GM12801 (cell line): ENCODE data around the gene CEP250.

Experiments used
- TF ChIP-seq, protein P1 (sequence below): IDR thresholded peaks from one replicate; pipeline ENCODE4 v1.5.1; 2011; ENCODE audit warnings: control low read depth; ENCODE audit not compliant: insufficient read length; ENCODE audit errors: extremely low read depth

Gene CEP250

DNA sequence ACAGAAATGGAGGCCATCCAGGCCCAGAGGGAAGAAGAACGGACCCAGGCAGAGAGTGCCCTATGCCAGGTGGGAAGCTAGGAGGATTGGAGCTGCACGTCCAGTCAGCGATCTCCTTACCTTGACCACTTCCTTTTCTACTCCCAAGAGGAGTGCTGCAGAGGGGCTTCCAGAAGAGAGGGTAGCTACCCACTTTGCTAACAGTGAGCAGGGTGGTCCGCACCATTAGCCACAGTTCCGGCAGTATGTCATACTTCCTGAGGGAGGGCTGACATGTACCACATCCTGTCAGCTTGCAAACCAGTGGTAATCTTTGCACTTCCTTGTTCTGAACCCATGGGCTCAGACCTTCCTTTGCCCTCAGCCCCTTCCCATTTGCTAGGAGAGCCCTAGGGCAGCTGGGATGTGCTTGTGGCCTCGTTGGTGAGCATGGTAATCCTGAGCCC is 35.4 kb downstream of the CEP250 start:
- TF ChIP-seq, protein P1, sequence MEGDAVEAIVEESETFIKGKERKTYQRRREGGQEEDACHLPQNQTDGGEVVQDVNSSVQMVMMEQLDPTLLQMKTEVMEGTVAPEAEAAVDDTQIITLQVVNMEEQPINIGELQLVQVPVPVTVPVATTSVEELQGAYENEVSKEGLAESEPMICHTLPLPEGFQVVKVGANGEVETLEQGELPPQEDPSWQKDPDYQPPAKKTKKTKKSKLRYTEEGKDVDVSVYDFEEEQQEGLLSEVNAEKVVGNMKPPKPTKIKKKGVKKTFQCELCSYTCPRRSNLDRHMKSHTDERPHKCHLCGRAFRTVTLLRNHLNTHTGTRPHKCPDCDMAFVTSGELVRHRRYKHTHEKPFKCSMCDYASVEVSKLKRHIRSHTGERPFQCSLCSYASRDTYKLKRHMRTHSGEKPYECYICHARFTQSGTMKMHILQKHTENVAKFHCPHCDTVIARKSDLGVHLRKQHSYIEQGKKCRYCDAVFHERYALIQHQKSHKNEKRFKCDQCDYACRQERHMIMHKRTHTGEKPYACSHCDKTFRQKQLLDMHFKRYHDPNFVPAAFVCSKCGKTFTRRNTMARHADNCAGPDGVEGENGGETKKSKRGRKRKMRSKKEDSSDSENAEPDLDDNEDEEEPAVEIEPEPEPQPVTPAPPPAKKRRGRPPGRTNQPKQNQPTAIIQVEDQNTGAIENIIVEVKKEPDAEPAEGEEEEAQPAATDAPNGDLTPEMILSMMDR: no peak

DNA sequence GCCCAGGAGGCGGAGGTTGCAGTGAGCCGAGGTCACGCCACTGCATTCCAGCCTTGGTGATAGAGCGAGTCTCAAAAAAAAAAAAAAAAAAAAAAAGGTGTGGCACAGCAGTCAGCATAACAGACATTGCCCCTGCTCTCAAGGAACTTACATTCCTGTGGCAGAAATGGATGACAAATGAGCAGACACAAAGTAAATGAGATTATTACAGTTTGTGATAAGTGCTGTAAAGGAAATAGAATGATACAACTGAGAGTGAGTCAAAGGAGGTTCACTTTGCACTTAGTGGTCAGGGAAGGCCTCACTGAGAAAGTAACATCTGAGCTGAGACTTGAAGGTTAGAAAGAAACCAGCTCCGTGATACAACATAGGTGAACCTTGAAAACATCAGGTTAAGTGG is 36.4 kb downstream of the CEP250 start:
- TF ChIP-seq, protein P1: no peak

DNA sequence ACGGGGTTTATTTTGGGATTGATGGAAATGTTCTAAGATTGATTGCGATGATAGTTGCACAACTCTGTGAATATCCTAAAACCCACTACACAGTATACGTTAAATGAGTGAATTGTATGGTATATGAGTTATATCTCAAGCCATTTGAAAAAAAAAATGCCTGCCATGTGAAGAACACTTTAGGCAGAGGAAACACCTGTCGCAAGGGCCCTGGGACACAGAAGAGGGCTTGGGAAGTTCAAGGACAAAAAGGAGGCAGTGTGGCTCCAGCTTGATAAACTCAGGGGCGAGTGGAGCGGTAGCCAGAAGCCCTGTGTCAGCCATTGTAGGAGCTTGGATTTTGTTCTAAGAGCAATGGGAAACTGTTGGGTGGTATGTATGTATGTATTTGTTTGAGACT is 37.0 kb downstream of the CEP250 start:
- TF ChIP-seq, protein P1: no peak

DNA sequence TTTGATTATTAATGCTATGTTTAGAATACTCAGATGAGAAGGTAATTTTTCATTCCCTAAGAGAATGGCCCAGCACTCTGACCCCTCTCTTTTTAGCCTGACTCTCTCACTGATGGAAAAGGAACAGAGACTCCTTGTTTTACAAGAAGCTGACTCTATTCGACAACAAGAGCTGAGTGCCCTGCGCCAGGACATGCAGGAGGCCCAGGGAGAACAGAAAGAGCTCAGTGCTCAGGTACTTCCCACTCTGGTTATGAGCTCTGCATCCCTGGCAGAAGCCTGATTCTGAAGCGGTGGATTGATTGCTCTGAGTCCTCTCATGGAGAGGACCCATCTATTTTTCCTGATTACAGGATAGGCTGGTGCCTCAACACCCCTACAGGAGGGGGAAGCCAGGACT is 41.1 kb downstream of the CEP250 start:
- TF ChIP-seq, protein P1: no peak

DNA sequence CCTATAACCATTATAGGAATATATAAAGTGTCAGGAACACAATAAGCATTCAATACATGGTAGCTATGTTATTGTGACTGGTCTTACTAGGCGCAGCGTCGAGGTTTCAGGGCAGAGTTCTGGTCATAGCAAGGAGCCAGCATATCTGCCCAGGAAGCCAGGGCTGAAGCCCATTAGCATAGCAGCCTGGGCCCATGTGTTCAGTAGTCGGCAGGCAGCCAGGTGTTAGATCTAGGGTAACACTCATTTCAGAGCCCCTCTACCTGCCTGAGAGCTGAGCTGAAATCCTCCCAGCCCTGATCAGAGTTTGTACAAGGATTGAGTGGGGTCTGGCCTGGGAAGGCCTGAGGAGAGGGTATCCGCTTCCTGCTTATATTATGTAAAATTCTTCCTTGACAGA is 41.9 kb downstream of the CEP250 start:
- TF ChIP-seq, protein P1: no peak

DNA sequence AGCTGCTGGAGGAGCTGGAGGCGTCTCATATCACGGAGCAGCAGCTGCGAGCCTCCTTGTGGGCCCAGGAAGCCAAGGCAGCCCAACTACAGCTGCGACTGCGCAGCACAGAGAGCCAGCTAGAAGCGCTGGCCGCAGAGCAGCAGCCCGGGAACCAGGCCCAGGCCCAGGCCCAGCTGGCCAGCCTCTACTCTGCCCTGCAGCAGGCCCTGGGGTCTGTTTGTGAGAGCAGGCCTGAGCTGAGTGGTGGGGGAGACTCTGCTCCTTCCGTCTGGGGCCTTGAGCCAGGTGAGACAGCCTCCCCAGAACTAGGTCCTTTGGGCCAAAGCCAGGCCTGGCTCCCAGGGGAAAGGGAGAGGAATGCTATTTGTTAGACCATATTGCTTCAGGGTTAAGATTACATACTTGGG is 42.4 kb downstream of the CEP250 start:
- TF ChIP-seq, protein P1: no peak

DNA sequence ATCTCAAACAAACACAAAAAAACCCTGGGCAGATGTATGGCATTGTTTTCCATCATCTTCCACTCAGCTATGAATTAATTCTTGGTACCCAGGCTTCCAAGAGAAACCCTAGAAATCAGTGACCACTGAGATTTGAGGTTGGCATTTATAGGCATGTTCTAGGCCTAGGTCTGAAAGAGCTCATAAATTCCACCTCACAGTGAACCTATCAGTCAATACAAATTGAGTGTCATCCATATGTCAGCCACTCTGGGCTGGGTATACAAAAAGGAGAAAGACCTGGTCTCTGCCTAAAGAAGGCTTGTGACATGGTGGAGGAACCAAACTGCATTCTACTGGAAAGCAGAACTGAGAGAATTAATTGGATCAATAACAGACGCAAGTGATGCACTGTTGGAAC is 43.9 kb downstream of the CEP250 start:
- TF ChIP-seq, protein P1: no peak

DNA sequence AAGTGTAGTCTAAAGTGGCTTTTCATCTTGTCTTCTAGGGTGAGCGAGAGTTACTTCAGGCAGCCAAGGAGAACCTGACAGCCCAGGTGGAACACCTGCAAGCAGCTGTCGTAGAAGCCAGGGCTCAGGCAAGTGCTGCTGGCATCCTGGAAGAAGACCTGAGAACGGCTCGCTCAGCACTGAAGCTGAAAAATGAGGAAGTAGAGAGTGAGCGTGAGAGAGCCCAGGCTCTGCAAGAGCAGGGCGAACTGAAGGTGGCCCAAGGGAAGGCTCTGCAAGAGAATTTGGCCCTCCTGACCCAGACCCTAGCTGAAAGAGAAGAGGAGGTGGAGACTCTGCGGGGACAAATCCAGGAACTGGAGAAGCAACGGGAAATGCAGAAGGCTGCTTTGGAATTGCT is 47.0 kb downstream of the CEP250 start:
- TF ChIP-seq, protein P1: no peak
